DMS53 treated with DMSO at 0.1 percent for 48 hours (cell line): Measurements from ENCODE around the gene AVL9.
"Not testable (repeated sequence)": the region's sequence is repeated elsewhere in the genome, so short reads cannot be mapped to it uniquely, and the experiment has no call there.

ENCODE experiments used
- DNase-seq: peaks from one replicate; lab custom pipeline; 2025; ENCODE audit not compliant: unreplicated experiment; lab: John Stamatoyannopoulos, UW

AVL9 gene

DNA sequence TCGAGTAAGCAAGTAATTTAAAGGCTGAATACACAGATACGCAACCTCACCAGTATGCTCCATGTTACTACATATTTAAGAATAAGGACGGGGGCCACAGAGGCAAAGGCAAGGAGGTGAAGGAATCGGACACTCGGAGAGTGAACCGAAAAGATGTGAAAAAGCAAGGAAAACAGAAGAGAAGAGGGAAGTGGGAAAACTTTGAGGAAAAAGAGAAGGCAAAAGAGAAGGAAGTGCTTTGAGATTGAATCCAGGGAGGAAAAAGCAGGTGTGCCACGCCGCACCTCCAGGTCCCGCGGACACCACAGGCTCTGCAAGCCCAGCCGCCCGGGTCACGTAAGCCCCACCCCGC is 367 bp upstream of the AVL9 start:
- DNase-seq: no peak

DNA sequence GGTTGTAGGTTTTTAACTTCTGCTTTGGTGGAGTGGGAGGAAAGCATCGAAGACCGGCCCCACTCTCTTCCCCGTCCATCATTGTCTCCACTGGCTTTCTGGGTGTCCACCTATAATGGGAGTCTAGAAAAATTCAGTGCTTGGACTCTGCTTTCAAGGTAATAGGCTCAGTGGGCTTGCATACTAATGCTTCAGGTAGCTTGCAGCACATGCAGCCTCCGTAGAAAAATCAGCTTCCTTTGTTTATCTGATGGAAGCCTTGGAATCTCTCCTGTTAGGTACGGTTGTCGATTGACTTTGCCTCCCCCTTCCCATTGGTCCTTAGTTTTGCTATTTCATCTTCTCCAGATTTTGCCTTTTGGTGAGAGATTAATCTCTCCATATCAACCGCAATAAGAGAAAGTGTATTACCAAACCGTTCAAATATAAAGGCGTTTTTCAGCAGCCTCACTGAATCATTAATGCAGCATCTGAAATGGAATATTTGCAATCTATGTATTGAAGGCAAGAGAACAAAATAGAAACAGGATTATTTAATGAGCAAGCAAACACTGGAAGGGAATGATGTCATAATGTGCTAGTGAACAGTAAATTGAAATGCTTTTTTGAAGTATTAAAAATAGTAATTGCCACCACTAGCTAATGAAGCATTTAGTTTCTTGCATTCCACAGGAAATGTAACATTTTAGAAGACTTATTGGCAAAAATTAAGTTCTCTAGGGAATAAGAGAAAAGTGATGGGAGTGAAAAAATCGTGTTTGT is 944 bp downstream of the AVL9 start:
- peak; percentile 32 for DNase-seq

DNA sequence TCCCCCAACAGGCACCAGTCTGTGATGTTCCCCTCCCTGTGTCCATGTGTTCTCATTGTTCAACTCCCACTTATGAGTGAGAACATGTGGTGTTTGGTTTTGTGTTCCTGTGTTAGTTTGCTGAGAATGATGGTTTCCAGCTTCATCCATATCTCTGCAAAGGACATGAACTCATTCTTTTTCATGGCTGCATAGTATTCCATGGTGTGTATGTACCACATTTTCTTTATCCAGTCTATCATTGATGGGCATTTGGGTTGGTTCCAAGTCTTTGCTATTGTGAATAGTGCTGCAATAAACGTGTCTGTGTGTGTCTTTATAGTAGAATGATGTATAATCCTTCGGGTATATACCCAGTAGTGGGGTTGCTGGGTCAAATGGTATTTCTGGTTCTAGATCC is 4.5 kb downstream of the AVL9 start:
- not testable (repeated sequence) for DNase-seq

DNA sequence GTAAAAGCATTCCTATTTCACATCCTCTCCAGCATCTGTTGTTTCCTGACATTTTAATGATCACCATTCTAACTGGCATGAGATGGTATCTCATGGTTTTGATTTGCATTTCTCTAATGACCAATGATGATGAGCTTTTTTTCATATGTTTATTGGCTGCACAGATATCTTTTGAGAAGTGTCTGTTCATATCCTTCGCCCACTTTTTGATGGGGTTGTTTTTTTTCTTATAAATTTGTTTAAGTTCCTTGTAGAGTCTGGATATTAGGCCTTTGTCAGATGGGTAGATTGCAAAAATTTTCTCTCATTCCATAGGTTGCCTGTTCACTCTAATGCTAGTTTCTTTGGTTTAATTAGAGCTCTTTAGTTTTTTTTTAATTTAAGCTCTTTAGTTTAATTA is 4.9 kb downstream of the AVL9 start:
- not testable (repeated sequence) for DNase-seq

DNA sequence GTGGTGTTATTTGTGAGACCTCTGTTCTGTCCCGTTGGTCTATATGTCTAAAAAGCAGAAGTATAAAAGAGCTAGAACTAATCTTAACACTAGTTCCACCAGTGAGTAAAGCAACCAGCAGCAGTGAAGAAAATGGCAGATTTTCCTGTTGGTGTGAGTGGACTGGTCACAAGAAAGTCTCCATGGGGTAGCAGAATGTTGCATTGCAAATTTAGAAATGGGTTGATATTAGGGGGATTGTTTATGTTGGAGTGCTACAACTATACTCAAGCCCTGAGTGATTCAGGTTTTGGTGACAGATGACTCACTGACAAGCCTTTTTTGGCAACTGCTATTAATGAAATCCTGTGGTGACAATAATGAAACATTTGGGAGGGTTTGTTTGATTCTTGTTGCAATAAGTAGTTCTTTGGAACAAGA is 5.6 kb downstream of the AVL9 start:
- DNase-seq: no peak

DNA sequence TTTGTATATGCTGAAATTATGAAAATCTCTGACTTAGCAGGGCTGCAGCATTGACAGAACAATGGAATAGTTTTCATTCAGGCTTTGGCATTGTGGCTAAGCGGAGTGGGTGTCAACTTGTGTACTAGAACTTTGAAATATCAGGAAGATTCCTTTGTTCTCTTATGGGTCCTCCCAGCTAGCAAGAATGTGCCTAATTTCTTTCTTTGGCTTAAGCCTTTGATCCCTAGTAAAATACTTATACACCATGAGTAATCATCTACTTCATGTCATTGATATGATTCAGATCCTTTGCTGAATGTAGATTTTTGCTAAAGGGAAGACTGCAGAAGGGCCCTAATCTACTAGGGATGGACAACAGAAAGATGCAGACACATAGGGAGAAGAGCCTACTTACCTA is 6.2 kb downstream of the AVL9 start:
- no peak for DNase-seq

DNA sequence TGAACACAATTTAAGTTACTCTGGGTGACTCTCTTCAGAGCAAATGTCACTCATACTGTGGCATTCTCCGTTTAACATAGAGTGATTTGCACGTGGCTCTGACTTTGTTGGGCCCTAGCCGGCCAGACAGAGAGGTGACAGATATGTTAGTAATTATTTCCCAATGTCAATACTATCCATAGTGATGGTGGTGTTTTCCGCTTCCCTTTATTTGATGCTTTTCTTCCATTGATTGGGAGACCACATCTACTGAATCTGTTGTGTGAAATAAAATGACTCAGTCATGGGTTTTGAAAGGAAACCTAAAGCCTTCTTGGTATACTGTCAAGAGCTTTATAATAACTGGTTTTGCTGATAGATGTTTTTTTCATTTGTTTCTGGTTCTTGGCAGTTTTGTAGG is 7.4 kb downstream of the AVL9 start:
- DNase-seq: no peak

DNA sequence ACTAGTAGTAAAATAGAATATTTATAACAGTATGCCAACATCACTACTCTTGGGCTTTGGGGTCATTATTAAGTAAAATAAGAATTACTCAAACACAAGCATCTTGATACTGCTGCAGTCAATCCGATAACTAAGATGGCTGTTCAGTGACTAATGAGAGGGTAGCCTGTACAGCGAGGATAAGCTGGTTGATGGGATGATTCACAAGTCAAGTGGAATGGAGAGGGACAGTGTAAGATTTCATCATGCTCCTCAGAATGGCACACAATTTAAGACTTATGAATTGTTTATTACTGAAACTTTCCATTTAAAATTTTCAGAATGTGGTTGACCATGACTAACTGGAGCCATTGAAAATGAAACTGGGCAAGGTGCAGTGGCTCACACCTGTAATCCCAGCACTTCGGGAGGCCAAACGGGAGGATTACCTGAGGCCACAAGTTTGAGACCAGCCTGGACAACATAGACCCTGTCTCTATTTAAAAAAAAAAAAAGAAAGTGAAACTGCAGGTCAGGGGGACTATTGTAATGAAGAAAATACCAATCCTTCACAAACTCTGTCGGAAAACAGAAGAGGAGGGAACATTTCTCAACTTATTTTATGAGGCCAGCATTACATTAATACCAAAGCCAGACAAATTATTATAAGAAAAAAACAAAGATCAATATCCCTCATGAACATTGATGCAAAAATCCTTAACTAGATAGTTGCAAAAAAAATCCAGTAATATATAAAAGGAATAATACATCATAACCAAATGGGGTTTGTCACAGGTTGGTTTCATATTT is 11.2 kb downstream of the AVL9 start:
- DNase-seq: peak; percentile 79

DNA sequence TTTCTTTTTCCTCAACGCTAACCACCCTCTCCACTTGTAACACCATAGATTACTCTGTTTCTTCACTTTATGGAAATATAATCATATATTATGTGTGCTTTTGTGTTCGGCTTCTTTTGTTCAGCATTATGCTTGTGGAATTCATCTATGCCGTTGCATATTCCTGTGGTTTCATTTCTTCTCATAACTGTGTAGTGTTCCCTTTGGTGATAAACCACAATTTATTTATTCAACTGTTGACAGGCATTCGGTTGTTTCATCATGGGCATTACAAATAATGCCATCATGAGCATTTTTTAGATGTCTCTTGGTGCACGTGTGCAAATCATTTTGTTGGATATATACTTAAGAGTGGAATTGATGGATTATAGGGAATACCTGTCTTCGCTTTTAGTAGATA is 12.1 kb downstream of the AVL9 start:
- no peak for DNase-seq

DNA sequence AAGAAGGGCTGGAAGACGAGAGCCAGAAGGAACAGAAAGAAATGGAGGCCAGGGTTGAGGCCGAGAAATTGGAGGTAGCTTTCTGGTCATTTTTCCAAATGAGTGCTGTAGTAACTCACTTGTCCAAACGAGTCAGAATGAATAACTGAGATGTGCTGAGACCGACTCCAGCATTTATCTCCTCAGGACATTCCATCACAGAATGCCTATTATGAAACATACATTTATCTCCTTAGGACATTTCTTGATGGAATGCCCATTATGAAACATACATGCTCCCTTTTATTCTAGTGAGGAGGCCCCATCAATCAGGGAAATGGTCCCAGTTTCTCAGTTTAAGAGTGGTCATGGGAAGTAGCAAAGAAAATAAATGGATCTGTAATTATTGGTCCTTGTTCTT is 16.5 kb downstream of the AVL9 start:
- DNase-seq: no peak

DNA sequence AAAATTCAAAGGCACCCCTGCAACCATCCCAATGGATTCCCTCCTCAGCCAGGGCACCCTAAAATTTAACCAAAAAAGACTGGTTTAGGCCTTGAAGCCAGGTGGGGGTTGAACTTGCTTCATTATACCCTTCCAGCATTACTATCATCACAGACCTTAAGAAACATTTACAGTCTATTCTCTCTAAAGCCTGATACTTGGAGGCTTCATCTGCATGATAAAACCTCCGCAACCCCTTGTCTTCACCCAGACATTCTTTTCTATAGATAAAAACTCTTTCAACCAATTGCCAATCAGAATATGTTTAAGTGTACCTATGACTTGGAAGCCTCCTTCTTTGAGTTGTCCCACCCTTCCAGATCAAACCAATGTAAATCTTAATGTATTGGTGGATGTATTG is 17.9 kb downstream of the AVL9 start:
- no peak for DNase-seq

DNA sequence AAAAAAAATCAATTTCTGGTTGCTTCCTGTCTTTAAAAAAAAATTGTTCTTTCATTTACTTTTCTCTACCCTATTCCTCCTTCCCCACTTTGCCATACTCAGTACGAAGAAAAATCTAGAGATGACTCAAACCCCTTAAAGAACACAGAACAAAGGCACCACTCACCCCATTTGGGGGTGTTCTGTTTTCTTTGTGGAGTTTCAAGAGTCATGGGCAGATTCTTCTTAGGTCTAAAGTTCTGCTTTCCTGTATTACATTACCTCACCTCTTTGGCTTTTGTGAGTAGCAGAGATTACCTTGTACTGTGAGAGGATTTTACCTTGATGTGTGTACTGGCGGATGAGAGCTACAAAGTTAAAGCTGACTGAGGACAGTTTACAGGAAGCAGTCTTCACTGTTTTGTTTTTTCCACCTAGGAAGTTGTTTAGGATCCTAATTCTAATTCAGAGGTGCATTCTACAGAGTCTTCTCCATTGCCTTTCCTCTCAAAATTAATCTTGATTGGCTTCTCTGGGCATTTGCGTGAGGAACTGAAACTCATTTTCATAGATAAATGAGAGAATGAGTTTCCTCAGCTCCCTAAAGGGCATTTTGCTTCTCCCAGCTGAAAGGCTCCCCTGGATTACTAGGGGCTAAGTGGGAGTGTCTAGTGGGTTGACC is 20.7 kb downstream of the AVL9 start:
- DNase-seq: no peak

DNA sequence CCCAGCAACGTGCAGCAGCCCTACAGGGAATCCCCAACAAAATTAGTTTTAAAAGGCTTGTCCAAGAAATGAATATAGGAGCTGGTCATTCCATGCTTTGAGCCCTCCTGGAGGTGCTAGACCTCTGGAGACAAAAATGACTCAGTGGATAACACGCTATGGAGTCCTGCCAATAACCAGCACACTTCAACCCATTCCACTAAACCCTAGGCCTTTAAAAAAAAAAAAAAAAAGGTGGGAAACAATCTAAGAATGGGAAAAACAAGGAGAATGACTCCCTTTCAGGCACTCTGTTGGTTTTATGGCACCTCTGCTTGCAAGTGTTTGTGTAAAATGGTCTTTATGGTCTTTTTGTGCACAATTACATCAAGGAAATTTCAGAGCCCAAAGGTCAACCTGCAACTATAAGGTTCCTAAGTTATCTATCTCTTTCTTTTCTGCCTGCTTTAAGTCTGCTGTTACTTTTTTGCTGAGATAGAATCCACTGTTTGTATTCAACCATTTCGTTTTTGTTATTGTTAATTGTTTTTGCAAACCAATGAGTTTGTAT is 21.3 kb downstream of the AVL9 start:
- DNase-seq: no peak

DNA sequence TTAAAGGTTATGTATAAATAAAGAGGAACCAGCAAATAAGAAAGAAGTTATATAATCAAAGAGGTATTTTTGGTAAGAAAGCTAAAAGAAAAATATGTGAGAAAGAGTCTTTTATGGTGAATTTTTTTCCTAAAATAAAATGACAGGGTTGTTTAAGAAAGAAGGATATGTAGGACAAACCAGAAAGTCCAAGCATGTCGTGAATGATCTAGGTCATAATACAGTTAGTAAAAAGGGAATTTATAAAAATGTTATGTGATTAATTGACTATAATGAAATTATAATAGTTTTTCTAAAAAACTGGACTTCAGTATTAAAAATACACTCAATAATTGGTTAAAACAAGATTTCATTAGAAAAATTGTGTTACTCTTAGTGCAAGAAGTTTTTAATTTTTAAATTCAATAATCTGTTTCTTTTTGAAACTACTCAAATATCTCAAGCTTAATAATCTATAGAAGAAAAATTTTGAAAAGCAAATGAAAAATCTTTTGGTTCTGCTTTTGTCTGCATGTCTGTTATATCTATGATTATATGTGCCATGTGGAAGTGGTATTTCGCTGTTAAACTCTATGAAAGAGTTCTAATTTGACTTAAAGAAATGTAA is 23.3 kb downstream of the AVL9 start:
- DNase-seq: peak; percentile 39

DNA sequence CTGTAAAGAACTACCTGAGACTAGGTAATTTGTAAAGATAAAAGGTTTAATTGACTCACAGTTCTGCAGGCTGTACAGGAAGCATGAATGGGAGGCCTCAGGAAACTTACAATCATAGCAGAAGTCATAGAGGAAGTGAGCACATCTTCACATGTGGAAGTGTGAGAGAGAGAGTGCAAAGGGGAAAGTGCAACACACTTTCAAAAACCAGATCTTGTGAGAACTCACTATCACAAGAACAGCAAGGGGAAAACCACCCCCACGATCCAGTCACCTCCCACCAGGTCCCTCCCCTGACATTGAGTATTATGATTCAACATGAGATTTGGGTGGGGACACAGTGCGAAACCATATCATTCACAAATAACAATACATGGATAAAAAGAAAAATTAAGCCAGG is 24.5 kb downstream of the AVL9 start:
- DNase-seq: no peak

DNA sequence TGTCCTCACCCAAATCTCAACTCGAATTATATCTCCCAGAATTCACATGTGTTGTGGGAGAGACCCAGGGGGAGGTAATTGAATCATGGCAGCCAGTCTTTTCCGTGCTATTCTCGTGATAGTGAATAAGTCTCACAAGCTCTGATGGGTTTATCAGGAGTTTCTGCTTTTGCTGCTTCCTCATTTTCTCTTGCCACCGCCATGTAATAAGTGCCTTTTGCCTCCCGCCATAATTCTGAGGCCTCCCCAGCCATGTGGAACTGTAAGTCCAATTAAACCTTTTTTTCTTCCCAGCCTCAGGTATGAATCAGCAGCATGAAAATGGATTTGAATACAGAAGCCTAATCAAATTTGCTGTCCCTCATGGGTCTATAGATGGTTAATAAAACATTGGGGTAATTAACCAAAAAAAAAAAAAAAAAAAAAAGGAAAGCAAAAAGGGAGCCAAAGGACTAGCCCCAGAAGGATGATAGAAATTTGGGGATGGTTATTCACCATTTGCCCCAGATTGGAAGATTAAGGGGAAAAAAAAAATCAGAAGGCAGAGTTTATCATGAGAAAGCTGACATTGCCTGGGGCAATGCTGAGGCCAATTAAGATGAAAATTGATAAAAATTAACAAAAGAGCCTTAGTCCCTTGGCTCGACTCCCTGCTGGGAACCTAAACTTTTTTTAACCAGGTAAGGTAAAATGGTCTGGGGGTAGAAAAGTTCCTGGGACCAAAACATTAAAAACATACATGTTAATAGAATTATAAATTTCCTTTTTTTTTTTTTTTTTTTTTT is 27.6 kb downstream of the AVL9 start:
- DNase-seq: no peak

DNA sequence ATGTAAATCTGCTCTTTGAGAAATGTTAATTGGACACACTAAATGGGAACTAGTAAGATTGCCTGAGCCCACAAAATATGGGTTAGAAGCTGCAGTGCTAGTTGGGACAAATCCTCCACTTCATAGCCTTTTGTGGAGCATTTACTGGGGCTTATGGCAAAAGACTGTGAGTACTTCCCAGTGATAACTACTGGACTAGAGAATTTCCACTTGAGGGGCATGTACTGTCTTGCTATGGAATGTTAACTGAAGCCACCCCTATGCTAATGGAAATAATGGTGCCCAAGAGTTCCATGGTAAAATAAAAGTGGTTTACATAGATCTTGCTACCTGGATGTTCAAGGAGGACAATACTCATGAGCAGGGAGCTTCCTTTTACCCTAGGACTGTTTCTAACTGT is 29.3 kb downstream of the AVL9 start:
- no peak for DNase-seq

DNA sequence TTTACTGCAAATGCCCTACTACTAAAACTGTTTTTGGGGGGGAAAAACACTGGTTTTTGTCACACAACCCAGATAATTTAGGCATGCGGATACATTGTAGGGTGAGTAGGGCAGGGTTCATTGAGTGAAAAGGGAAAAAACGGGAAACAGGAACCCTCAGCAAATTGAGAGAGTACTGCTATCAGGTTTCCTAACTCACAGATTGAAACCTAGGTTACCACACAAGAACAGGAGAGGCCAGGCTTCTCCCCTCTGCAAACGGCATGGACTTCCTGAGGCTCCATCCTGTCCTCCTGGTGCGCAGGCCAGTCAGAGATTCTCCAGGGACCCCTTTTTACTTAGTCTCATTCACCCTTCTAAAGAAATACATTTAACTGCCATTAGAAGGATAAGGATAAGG is 30.6 kb downstream of the AVL9 start:
- no peak for DNase-seq

DNA sequence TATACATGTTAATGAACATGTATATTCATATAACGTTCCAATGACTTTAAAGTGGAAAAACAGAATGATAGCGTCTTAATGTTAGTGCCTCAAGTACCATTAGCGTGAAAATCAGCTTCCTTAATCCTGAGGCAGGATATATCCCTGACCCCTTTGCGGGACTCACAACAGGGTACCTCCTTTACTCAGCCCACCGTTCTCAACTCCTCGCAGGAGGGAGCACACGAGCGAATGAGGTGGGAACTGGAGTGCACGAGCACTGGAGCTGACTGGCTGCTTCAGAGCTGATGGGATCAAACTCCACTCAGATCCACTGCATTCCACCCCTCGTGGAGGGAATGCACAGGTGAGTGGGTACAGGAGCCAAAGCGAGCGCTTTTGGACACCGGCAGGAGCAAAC is 36.1 kb downstream of the AVL9 start:
- no peak for DNase-seq

DNA sequence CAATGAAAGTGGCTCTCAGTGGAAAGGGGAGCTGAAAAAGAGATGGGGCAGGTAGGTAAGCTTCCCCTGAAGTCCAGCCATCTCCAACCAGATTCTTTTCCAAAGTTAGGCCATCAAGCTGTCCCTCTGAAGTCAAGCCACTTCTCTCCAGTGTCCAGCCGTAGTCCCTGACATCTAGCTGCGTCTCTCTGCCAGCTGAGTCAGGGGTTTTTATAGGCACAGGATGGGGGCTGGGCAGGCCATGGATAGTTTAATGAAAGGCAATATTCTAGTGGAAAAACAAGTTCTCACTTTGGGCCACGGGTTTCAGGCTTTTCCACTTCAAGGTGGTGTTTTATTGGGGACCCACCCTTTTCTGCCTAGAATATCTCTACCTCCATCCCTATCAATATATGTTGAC is 36.8 kb downstream of the AVL9 start:
- no peak for DNase-seq

DNA sequence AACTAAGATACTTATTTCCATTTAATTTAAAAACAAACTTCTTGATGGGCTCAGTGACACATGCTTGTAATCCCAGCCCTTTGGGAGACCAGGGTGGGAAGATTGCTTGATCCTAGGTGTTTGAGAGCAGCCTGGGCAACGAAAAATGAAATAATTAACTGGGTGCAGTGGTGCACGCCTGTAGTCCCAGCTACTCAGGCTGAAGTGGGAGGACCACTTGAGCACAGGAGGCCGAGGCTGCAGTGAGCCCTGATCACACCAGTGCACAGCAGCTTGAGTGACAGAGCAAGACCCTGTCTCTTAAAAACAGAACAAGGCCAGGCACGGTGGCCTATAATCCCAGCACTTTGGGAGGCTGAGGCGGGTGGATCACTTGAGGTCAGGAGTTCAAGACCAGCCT is 37.4 kb downstream of the AVL9 start:
- DNase-seq: no peak
